ENCODE measurements around the gene LITAFD. TPM values are rescaled to one million over a fixed set of nuclear protein-coding genes. Genes with fewer than 3 reads are reported as not detected.

Gene LITAFD
- not detected in 2 replicates for total RNA-seq

GRCh38 chr16:8882041-8882617 is at the start of gene LITAFD:
LITAFD (plus strand) TSS chr16:8882351; CDS start chr16:8884356, 2,005 bp downstream.

GRCh38 chr16:8868416-8869211 is 13.5 kb upstream of the LITAFD start, which contains the start of gene CARHSP1:
CARHSP1 (minus strand) TSS chr16:8869006; CDS start chr16:8859328, 9,678 bp downstream.

Other genes with a start within 250 kb of the LITAFD start
- 1.2 and 1.3 TPM in 2 replicates for gene ABAT, start 207.7 kb upstream of the LITAFD start, total RNA-seq
- gene TMEM186, start 84.7 kb upstream of the LITAFD start, total RNA-seq, result 7.6 and 8.0 TPM in 2 replicates
- gene PMM2, start 84.5 kb upstream of the LITAFD start, total RNA-seq, result 20.5 and 26.2 TPM in 2 replicates
- 195 and 221 TPM in 2 replicates for gene CARHSP1, start 13.3 kb upstream of the LITAFD start, total RNA-seq
- 32.6 and 41.7 TPM in 2 replicates for gene USP7, start 81.6 kb downstream of the LITAFD start, total RNA-seq
- 27.1 and 28.2 TPM in 2 replicates for gene HAPSTR1, start 209.3 kb downstream of the LITAFD start, total RNA-seq

All from bronchus fibroblast of lung (primary cell).